Ishikawa (cell line): Measurements from ENCODE around the gene PPP1CB.

Experiments
- CEBPB ChIP-seq: IDR thresholded peaks from 2 replicates; pipeline ENCODE4 v1.6.1; 2012
- CREB1 ChIP-seq: IDR thresholded peaks from 2 replicates; pipeline ENCODE4 v1.6.1; 2012; ENCODE audit warnings: low read depth
- EGR1 ChIP-seq: IDR thresholded peaks from 2 replicates; pipeline ENCODE4 v1.6.1; 2012
- EP300 ChIP-seq: IDR thresholded peaks from 2 replicates; pipeline ENCODE4 v1.6.1; 2012; ENCODE audit warnings: borderline replicate concordance
- FOXM1 ChIP-seq: IDR thresholded peaks from 2 replicates; pipeline ENCODE4 v1.6.1; 2012; ENCODE audit warnings: low read depth, borderline replicate concordance
- MAX ChIP-seq: IDR thresholded peaks from 2 replicates; pipeline ENCODE4 v1.6.1; 2012
- NFIC ChIP-seq: IDR thresholded peaks from 2 replicates; pipeline ENCODE4 v1.6.1; 2012
- RAD21 ChIP-seq: IDR thresholded peaks from 2 replicates; pipeline ENCODE4 v1.6.1; 2012; ENCODE audit warnings: low read depth
- REST ChIP-seq: IDR thresholded peaks from 2 replicates; pipeline ENCODE4 v1.6.1; 2012; ENCODE audit warnings: low read depth, mild to moderate bottlenecking
- TAF1 ChIP-seq: IDR thresholded peaks from 2 replicates; pipeline ENCODE4 v1.6.1; 2012; ENCODE audit warnings: low read depth, mild to moderate bottlenecking
- TCF12 ChIP-seq: IDR thresholded peaks from 2 replicates; pipeline ENCODE4 v1.6.1; 2012; ENCODE audit warnings: low read depth
- TEAD4 ChIP-seq: IDR thresholded peaks from 2 replicates; pipeline ENCODE4 v1.6.1; 2012
- USF1 ChIP-seq: IDR thresholded peaks from 2 replicates; pipeline ENCODE4 v1.6.1; 2012
- YY1 ChIP-seq: IDR thresholded peaks from 2 replicates; pipeline ENCODE4 v1.6.1; 2012; ENCODE audit warnings: low read depth
- ZBTB7A ChIP-seq: IDR thresholded peaks from 2 replicates; pipeline ENCODE4 v1.6.1; 2012; ENCODE audit warnings: low read depth

Gene PPP1CB

DNA sequence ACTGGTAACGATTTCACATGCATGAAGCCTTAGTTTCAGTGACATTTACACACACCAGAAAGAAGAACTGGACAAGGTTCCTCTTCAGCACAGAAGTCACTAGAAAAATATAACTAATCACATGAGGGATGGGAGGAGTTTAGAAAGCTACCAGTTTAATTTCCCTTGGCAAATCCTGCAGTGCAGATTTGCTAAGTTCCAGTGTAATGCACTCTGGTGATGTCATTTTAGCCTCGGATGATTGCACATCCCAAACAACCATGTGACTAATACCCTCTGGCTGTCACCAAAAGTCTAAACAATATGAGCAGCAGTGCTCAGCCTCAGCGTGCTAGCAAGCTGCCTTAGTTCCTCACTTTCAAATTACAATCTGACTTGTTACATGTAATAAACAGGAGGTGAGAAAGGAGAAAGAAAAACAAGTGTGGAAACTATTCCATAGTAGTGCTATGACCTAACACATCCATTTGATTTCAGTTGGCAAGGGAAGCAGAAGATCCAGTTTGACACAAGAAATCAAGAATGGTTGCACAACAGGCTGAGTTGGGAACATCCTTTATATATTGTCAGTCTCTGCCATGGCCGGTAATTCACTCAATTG, 35.3 kb upstream of the PPP1CB start:
- TF ChIP-seq EP300 (peak; percentile 84; the same call in 1 of the 2 replicates), REST (no peak), EGR1 (no peak), MAX (peak; percentile 88), FOXM1 (peak; percentile 67), USF1 (peak; percentile 81), CEBPB (peak; percentile 98), YY1 (peak; percentile 63; the same call in 1 of the 2 replicates), NFIC (peak; percentile 96), TCF12 (peak; percentile 88), ZBTB7A (no peak), TEAD4 (peak; percentile 59), CREB1 (peak; percentile 60; the same call in 1 of the 2 replicates), RAD21 (no peak; the same call in none of the 2 replicates), TAF1 (no peak)

DNA sequence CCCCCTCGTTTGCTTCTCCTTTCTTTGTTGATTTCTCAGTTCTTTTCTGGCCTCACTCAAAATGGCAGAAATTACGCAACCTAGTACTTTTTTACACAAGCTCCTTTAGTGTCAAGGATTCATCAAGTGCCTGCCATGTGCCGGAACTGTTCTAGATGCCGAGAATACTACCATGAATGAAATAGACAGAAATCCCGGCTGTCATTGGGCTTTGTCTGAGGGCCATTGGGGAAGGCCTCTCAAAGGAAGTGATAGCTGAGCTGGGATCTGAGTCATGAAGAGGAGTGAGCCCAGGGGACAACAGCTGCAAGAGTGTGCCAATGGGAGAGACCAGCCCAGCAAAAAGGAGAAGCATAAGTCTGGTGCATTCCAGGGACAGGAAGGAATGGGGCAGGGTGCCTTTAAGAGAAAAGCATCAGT, 34.3 kb upstream of the PPP1CB start:
- 0 out of 2 replicates have a peak, but pooled peaks have one; percentile 2 for TF ChIP-seq RAD21
- TF ChIP-seq NFIC: peak; percentile 18; the same call in 1 of the 2 replicates
- TF ChIP-seq TCF12: peak; percentile 52; the same call in 1 of the 2 replicates
- no peak for TF ChIP-seq TAF1
- peak; percentile 61 for TF ChIP-seq TEAD4
- TF ChIP-seq CEBPB: peak; percentile 76; the same call in 1 of the 2 replicates
- TF ChIP-seq EGR1: no peak
- peak; percentile 44 for TF ChIP-seq MAX

- TF ChIP-seq TEAD4 (no peak), TCF12 (no peak), EP300 (no peak), EGR1 (no peak), ZBTB7A (no peak), USF1 (no peak), TAF1 (no peak), NFIC (no peak), REST (no peak), CREB1 (no peak), MAX (no peak), FOXM1 (no peak), RAD21 (no peak), CEBPB (no peak), YY1 (no peak)
Observed at GRCh38 chr2:28720345-28720744, 31.3 kb upstream of the PPP1CB start.

DNA sequence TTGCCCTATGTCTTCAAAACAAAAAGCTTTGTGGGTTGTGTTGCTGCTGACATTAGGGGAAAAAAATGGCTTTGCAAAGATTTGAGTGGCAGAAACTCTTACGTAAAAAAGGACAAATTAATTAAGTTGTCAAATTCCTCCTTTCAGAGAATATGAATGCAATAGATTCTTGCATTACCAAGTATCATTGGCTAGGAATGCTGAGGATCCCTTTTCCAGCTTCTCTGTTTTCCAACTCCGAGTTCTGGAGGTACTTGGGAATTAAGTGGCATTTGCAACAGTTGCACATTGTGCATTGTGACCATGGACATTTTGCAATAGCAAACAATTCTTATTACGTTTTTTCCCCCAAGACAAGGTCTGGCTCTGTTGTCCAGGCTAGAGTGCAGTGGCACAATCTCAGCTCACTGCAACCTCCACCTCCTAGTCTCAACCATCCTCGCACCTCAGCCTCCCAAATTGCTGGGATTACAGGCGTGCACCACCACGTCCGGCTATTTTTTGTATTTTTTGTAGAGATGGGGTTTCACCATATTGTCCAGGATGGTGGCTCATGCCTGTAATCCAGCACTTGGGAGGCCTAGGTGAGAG, 29.9 kb upstream of the PPP1CB start:
- TF ChIP-seq ZBTB7A: no peak
- no peak for TF ChIP-seq TEAD4
- TF ChIP-seq TCF12: no peak
- TF ChIP-seq YY1: no peak
- no peak for TF ChIP-seq CEBPB
- no peak for TF ChIP-seq TAF1
- no peak for TF ChIP-seq RAD21
- TF ChIP-seq NFIC: no peak
- no peak for TF ChIP-seq REST
- no peak for TF ChIP-seq FOXM1
- TF ChIP-seq EGR1: no peak
- TF ChIP-seq EP300: no peak
- TF ChIP-seq USF1: no peak
- no peak for TF ChIP-seq CREB1
- TF ChIP-seq MAX: no peak
